Esophagus muscularis mucosa (tissue), 4 donors: ENCODE results near the gene SOX9. TPM values are rescaled to one million over a fixed set of nuclear protein-coding genes. Genes with fewer than 3 reads are reported as not detected.
"Not testable (repeated sequence)": the region's sequence is repeated elsewhere in the genome, so short reads cannot be mapped to it uniquely, and the experiment has no call there.

ENCODE experiments used
- DNase-seq: peaks from one replicate; pipeline ENCODE4 v3.0.0-alpha.2; 2017; ENCODE audit errors: extremely low spot score
- H3K27ac ChIP-seq, 4 donors: fragments of 200-600 bp; sonication (generic); replicated peaks in 1 of 4; 1 replicate in 3 of 4; 2 replicates in 1 of 4; pipeline ENCODE4 v1.5.1; 2016 to 2019; ENCODE audit warnings: mild to moderate bottlenecking in 1 of 4
- H3K27me3 ChIP-seq, 4 donors: fragments of 200-600 bp; sonication (generic); one replicate each; pipeline versions ENCODE4 v1.5.1 to v1.6.0; 2016 to 2019
- H3K36me3 ChIP-seq, 4 donors: fragments of 200-600 bp; sonication (generic); one replicate each; pipeline ENCODE4 v1.5.1; 2016 to 2019
- H3K4me1 ChIP-seq, 4 donors: fragments of 200-600 bp; sonication (generic); one replicate each; pipeline ENCODE4 v1.5.1; 2016 to 2019
- H3K4me3 ChIP-seq, 4 donors: fragments of 200-600 bp; sonication (generic); 1 replicate in 2 of 4; 2 replicates in 2 of 4; pipeline ENCODE4 v1.5.1; 2016 to 2019; ENCODE audit warnings: mild to moderate bottlenecking in 4 of 4, moderate library complexity in 1 of 4
- H3K9me3 ChIP-seq, 4 donors: fragments of 200-600 bp; sonication (generic); 1 replicate in 3 of 4; 2 replicates in 1 of 4; pipeline ENCODE4 v1.5.1; 2016 to 2019
- EP300 ChIP-seq: sonication (generic); formaldehyde crosslinking; IDR thresholded peaks from one replicate; pipeline ENCODE4 v1.6.1; 2017; ENCODE audit warnings: antibody characterized with exemption
- POLR2A ChIP-seq: fragments of 450-650 bp; IDR thresholded peaks from one replicate; pipeline ENCODE4 v1.6.1; 2017; ENCODE audit warnings: antibody characterized with exemption, moderate library complexity, mild to moderate bottlenecking, low read depth
- POLR2AphosphoS5 ChIP-seq, 2 donors: sonication (generic); formaldehyde crosslinking; IDR thresholded peaks; one replicate each; pipeline ENCODE4 v1.6.1; 2017; ENCODE audit warnings: antibody characterized with exemption in 2 of 2
- WGBS: methylation state at CpG from one replicate; pipeline ENCODE4 v1.1.5; 2018; 5-methylcytosine and 5-hydroxymethylcytosine counted together
- intact Hi-C: fragments of 100-400 bp; cut with DNase I; formaldehyde crosslinking; loops from one replicate; pipeline ENCODE4 v1.15.1; 2023
- total RNA-seq, 4 donors: library from RNA; depleted of rRNA; stranded (reverse); fragments of >200 nt; gene quantifications; one replicate each; pipeline versions ENCODE4 v1.1.0 to v1.2.1, GENCODE V29; 2016
- TF ChIP-seq, protein P1 (sequence below), 3 experiments: fragments of 200-600 bp in 2 of 3; fragments of 450-650 bp in 1 of 3; sonication (generic) in 2 of 3; IDR thresholded peaks; one replicate each; pipeline ENCODE4 v1.5.1; 2017 to 2019; ENCODE audit warnings: antibody characterized with exemption in 3 of 3, mild to moderate bottlenecking in 2 of 3, moderate library complexity in 1 of 3

The SOX9 gene
- total RNA-seq, 4 donors from 2014 or later: 1.4 to 3.7 (median 1.9) TPM

DNA sequence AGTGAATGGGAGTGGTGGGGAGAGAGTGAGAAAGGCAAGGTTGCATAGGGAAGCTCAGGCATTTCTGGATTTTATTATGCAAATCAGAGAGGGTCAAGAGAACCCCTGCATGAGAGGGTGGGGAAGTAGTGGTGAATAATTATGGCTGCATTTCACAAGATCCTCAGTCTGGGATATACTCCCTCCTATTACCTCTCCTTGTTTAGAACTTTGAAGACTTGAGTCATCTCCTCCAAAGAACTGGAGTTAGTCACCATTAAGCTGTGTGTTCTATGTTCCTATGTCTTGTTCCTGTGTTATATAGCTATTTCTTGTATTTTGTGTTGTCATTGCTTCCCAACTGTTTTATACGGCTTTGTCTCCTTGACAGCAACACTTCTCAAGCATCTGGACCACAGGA, 18.4 kb downstream of the SOX9 start:
- H3K36me3 ChIP-seq: no peaks in the 10 kb centered on the region
- no peak overlapping the region for H3K4me3 ChIP-seq
- intact Hi-C loops: no loop called here
- no peaks in the 10 kb centered on the region for H3K9me3 ChIP-seq
- H3K27ac ChIP-seq: no peak overlapping the region
- no peak for DNase-seq
- H3K27me3 ChIP-seq: peaks cover 0 to 8% (median 0%) of the 10 kb centered on the region in 4 donors
- peaks cover 0 to 11% (median 0%) of the 10 kb centered on the region in 4 donors for H3K4me1 ChIP-seq
- 88% methylated on average over 1 of the region's 1 CpG for WGBS
- TF ChIP-seq EP300 (no peak), POLR2A (no peak), POLR2AphosphoS5 (IDR thresholded peaks at IDR 0.05) (no peak)
- TF ChIP-seq, protein P1, sequence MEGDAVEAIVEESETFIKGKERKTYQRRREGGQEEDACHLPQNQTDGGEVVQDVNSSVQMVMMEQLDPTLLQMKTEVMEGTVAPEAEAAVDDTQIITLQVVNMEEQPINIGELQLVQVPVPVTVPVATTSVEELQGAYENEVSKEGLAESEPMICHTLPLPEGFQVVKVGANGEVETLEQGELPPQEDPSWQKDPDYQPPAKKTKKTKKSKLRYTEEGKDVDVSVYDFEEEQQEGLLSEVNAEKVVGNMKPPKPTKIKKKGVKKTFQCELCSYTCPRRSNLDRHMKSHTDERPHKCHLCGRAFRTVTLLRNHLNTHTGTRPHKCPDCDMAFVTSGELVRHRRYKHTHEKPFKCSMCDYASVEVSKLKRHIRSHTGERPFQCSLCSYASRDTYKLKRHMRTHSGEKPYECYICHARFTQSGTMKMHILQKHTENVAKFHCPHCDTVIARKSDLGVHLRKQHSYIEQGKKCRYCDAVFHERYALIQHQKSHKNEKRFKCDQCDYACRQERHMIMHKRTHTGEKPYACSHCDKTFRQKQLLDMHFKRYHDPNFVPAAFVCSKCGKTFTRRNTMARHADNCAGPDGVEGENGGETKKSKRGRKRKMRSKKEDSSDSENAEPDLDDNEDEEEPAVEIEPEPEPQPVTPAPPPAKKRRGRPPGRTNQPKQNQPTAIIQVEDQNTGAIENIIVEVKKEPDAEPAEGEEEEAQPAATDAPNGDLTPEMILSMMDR (IDR thresholded peaks at IDR 0.05): no peak

GRCh38 chr17:72141336-72141735, 20.5 kb downstream of the SOX9 start:
- Histone ChIP-seq H3K4me3 (no peak overlapping the region), H3K27me3 (peaks cover 0 to 8% (median 0%) of the 10 kb centered on the region in 4 donors), H3K36me3 (no peaks in the 10 kb centered on the region), H3K4me1 (peaks cover 0 to 11% (median 0%) of the 10 kb centered on the region in 4 donors), H3K27ac (no peak overlapping the region), H3K9me3 (no peaks in the 10 kb centered on the region)
- intact Hi-C loops: no loop called here
- TF ChIP-seq POLR2A (no peak), POLR2AphosphoS5 (IDR thresholded peaks at IDR 0.05) (no peak), EP300 (no peak)
- TF ChIP-seq, protein P1 (IDR thresholded peaks at IDR 0.05): no peak
- no peak for DNase-seq
- WGBS: 44% methylated on average over 7 of the region's 7 CpGs

DNA sequence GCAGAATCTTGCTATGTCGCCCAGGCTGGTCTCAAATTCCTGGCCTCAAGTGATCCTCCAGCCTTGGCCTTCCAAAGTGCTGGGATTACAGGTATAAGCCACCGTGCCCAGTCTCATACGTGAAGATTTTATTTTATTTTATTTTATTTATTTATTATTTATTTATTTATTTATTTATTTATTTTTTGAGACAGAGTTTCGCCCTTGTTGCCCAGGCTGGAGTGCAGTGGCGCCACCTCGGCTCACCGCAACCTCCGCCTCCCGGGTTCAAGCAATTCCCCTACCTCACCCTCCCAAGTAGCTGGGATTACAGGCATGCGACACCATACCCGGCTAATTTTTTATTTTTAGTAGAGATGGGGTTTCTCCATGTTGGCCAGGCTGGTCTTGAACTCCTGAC, 21.3 kb downstream of the SOX9 start:
- H3K27me3 ChIP-seq, H3K4me3 ChIP-seq, DNase-seq, H3K36me3 ChIP-seq, H3K9me3 ChIP-seq, H3K4me1 ChIP-seq, H3K27ac ChIP-seq, intact Hi-C loops: not testable (repeated sequence)
- WGBS: 97% methylated on average over 11 of the region's 11 CpGs

DNA sequence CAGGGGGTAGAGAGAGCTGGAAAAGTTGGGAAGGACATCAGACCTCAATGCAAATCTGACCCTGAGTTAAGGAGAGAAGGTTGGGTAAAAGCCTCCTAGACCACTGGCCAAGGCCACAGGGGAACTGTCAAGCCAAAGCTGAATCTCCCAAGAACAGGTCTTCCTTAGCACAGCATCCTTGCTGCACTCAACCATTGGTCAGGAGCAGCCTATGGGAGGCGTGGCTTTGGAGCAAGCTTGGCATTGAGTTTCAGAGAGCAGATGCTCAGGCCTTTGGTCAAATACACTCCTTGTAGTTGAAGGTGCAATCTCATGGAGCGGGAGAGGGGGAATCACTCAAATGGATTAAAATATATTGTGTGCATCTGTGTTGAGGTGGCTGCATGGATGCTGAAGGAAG, 21.8 kb downstream of the SOX9 start:
- peaks cover 0 to 4% (median 0%) of the 10 kb centered on the region in 4 donors for H3K4me1 ChIP-seq
- H3K27me3 ChIP-seq: peaks cover 0 to 8% (median 0%) of the 10 kb centered on the region in 4 donors
- H3K36me3 ChIP-seq: no peaks in the 10 kb centered on the region
- no peak overlapping the region for H3K4me3 ChIP-seq
- WGBS: 95% methylated on average over 2 of the region's 2 CpGs
- intact Hi-C loops: no loop called here
- TF ChIP-seq POLR2AphosphoS5 (IDR thresholded peaks at IDR 0.05) (no peak), POLR2A (no peak), EP300 (no peak)
- TF ChIP-seq, protein P1 (IDR thresholded peaks at IDR 0.05): no peak
- H3K27ac ChIP-seq: no peak overlapping the region
- no peak for DNase-seq
- no peaks in the 10 kb centered on the region for H3K9me3 ChIP-seq

DNA sequence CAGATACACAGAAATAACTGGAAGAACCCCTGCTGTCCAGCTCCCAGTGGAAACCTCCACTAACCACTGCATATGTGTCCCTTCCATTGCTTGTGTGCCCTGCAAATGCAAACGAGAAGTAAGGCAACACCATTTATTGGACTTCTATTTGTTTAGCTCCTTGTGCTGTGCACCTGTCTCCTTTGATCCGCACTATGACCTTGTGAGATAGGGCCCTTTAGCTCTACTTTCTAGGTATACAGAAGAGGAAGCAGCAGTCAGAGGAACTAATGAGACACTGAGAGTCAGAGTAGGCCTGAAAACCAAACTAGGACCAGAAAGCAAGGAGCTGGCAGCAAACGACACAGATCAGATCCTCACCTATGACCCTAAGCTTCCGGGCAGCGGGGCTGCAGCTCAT, 22.4 kb downstream of the SOX9 start:
- TF ChIP-seq EP300 (no peak), POLR2AphosphoS5 (IDR thresholded peaks at IDR 0.05) (no peak), POLR2A (no peak)
- TF ChIP-seq, protein P1 (IDR thresholded peaks at IDR 0.05): no peak
- H3K27me3 ChIP-seq: peaks cover 0 to 4% (median 0%) of the 10 kb centered on the region in 4 donors
- 67% methylated on average over 5 of the region's 5 CpGs for WGBS
- H3K9me3 ChIP-seq: no peaks in the 10 kb centered on the region
- DNase-seq: no peak
- no peak overlapping the region for H3K27ac ChIP-seq
- intact Hi-C loops: no loop called here
- peaks cover 0 to 4% (median 0%) of the 10 kb centered on the region in 4 donors for H3K4me1 ChIP-seq
- H3K4me3 ChIP-seq: no peak overlapping the region
- H3K36me3 ChIP-seq: no peaks in the 10 kb centered on the region
